Vagina (tissue), 2 donors: ENCODE data around the gene DPYD. TPM values are rescaled to one million over a fixed set of nuclear protein-coding genes. Genes with fewer than 3 reads are reported as not detected.

Source experiments
- DNase-seq, 2 donors: peaks; one replicate each; pipeline ENCODE4 v3.0.0-alpha.2; 2017; ENCODE audit errors: extremely low spot score in 2 of 2
- H3K27ac ChIP-seq: fragments of 200-600 bp; sonication (generic); one replicate; pipeline ENCODE4 v1.5.1; 2019
- H3K27me3 ChIP-seq: fragments of 200-600 bp; sonication (generic); one replicate; pipeline ENCODE4 v1.5.1; 2019
- H3K36me3 ChIP-seq, 2 donors: fragments of 200-600 bp; sonication (generic); one replicate each; pipeline ENCODE4 v1.5.1; 2017 to 2019
- H3K4me1 ChIP-seq: fragments of 200-600 bp; sonication (generic); one replicate; pipeline ENCODE4 v1.5.1; 2019
- H3K4me3 ChIP-seq, 2 donors: fragments of 200-600 bp; sonication (generic); 1 replicate in 1 of 2; 2 replicates in 1 of 2; pipeline ENCODE4 v1.5.1; 2016 to 2019
- H3K9me3 ChIP-seq: fragments of 200-600 bp; sonication (generic); one replicate; pipeline ENCODE4 v1.5.1; 2019
- CTCF ChIP-seq, 3 experiments: fragments of 450-650 bp in 2 of 3; fragments of 200-600 bp in 1 of 3; sonication (generic) in 1 of 3; IDR thresholded peaks; one replicate each; pipeline ENCODE4 v1.5.1; 2017 to 2019; ENCODE audit warnings: antibody characterized with exemption in 3 of 3, mild to moderate bottlenecking in 2 of 3, moderate library complexity in 2 of 3
- POLR2A ChIP-seq, 2 donors: fragments of 450-650 bp; IDR thresholded peaks; one replicate each; pipeline ENCODE4 v1.6.1; 2017; ENCODE audit warnings: antibody characterized with exemption in 2 of 2, mild to moderate bottlenecking in 2 of 2, moderate library complexity in 2 of 2
- POLR2AphosphoS5 ChIP-seq, 2 donors: sonication (generic); formaldehyde crosslinking; IDR thresholded peaks; one replicate each; pipeline ENCODE4 v1.9.0; 2017; ENCODE audit warnings: antibody characterized with exemption in 2 of 2, mild to moderate bottlenecking in 2 of 2, low read depth in 1 of 2; ENCODE audit not compliant: insufficient read depth in 1 of 2
- intact Hi-C: fragments of 100-400 bp; cut with DNase I; formaldehyde crosslinking; loops from one replicate; pipeline ENCODE4 v1.15.1; 2023
- total RNA-seq: library from RNA; depleted of rRNA; stranded (reverse); fragments of >200 nt; gene quantifications from one replicate; pipeline ENCODE4 v1.2.3, GENCODE V29; 2016

DPYD gene
- total RNA-seq, 1 donor from 2014 or later = 45.7 TPM

DNA sequence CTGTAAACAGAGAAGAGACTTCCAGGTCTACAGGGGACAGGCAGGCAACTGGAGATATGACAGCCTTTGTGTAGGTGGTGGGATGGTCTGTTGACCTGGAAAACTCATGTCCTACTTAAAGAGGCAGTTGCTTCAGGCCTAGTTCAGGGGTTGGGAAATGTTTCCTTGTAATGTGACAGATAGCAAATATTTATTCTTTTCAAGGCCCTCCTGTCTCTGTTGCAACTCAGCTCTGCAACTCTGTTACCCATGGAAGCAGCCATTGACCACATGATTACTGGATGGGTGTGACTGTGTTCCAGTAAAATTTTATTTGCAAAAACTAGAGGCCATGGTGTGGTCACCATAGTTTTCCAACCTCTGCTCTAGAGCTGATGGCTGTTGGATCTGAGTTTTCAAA, 857.3 kb downstream of the DPYD start:
- Histone ChIP-seq H3K9me3 (no peaks in the 10 kb centered on the region), H3K4me3 (no peak overlapping the region), H3K27me3 (no peaks in the 10 kb centered on the region), H3K4me1 (peaks cover 13% of the 10 kb centered on the region), H3K27ac (no peak overlapping the region), H3K36me3 (no peaks in the 10 kb centered on the region)
- no peak for DNase-seq
- intact Hi-C loops = no loop called here
- TF ChIP-seq CTCF (IDR thresholded peaks at IDR 0.05) (no peak), POLR2AphosphoS5 (IDR thresholded peaks at IDR 0.05; ENCODE audit: insufficient read depth in 1 of 2, low read depth in 1 of 2) (no peak), POLR2A (IDR thresholded peaks at IDR 0.05) (no peak)

GRCh38 chr1:97061604-97062003, 859.2 kb downstream of the DPYD start:
- no peaks in the 10 kb centered on the region for H3K36me3 ChIP-seq
- no peaks in the 10 kb centered on the region for H3K27me3 ChIP-seq
- H3K4me1 ChIP-seq = peaks cover 13% of the 10 kb centered on the region
- no peak for TF ChIP-seq POLR2AphosphoS5 (IDR thresholded peaks at IDR 0.05; ENCODE audit: insufficient read depth in 1 of 2, low read depth in 1 of 2)
- TF ChIP-seq POLR2A (IDR thresholded peaks at IDR 0.05) = no peak
- no peak for TF ChIP-seq CTCF (IDR thresholded peaks at IDR 0.05)
- H3K27ac ChIP-seq = no peak overlapping the region
- H3K9me3 ChIP-seq = no peaks in the 10 kb centered on the region
- intact Hi-C loops = no loop called here
- no peak overlapping the region for H3K4me3 ChIP-seq
- no peak for DNase-seq

- TF ChIP-seq CTCF (IDR thresholded peaks at IDR 0.05) (no peak), POLR2A (IDR thresholded peaks at IDR 0.05) (no peak), POLR2AphosphoS5 (IDR thresholded peaks at IDR 0.05; ENCODE audit: insufficient read depth in 1 of 2, low read depth in 1 of 2) (no peak)
- DNase-seq = no peak
Observed at GRCh38 chr1:97056386-97056785, 864.4 kb downstream of the DPYD start.

DNA sequence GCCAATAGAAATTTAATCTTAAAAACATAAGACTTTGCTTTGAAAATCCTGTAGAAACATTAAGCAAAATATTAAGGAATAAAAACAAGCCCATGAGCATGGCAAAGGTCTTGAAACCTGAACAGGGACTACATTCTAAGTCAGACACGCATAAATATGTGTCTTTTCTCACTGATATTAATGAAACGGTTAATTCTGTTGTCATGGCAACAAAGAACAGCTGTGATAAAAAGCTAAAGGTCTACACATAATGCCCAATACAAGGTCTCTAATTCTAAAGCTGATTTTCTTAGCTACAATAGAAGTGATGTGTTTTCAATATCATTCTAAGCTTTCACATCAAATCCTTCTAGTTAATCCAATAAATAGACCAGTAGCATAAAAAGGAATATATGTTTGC, 867.6 kb downstream of the DPYD start:
- Histone ChIP-seq H3K27me3 (no peaks in the 10 kb centered on the region), H3K27ac (no peak overlapping the region), H3K4me3 (no peak overlapping the region), H3K4me1 (peaks cover under 1% of the 10 kb centered on the region), H3K9me3 (peaks cover 3% of the 10 kb centered on the region), H3K36me3 (no peaks in the 10 kb centered on the region)
- intact Hi-C loops = no loop called here
- no peak for DNase-seq
- no peak for TF ChIP-seq POLR2A (IDR thresholded peaks at IDR 0.05)
- no peak for TF ChIP-seq CTCF (IDR thresholded peaks at IDR 0.05)
- no peak for TF ChIP-seq POLR2AphosphoS5 (IDR thresholded peaks at IDR 0.05; ENCODE audit: insufficient read depth in 1 of 2, low read depth in 1 of 2)

More at GRCh38 chr1:97056386-97056785, 864.4 kb downstream of the DPYD start:
- H3K4me3 ChIP-seq = no peak overlapping the region
- no peaks in the 10 kb centered on the region for H3K36me3 ChIP-seq
- no peak overlapping the region for H3K27ac ChIP-seq
- H3K4me1 ChIP-seq = no peaks in the 10 kb centered on the region
- intact Hi-C loops = no loop called here
- H3K9me3 ChIP-seq = peaks cover 3% of the 10 kb centered on the region
- H3K27me3 ChIP-seq = no peaks in the 10 kb centered on the region

DNA sequence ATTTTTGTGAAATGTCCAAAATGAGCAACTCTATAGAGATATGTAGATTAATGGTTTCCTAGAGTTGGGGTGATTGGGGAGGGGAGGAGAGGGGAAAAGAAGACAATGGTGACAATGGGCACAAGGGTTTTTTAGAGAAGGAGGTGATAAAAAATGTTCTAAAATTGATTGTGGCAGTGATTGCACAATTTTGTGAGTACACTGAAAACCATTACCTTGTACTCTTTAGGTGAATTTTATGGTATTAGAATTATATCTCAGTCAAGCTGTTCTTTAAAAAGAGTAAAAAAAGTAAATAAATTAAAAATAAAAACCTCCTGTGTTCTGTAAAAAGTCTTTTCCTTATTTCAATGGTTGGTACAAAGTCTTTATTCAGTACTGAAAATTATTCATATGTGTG, 869.0 kb downstream of the DPYD start:
- TF ChIP-seq POLR2A (IDR thresholded peaks at IDR 0.05) = no peak
- no peak for TF ChIP-seq POLR2AphosphoS5 (IDR thresholded peaks at IDR 0.05; ENCODE audit: insufficient read depth in 1 of 2, low read depth in 1 of 2)
- TF ChIP-seq CTCF (IDR thresholded peaks at IDR 0.05) = no peak
- intact Hi-C loops = no loop called here
- Histone ChIP-seq H3K27ac (no peak overlapping the region), H3K9me3 (peaks cover 3% of the 10 kb centered on the region), H3K36me3 (no peaks in the 10 kb centered on the region), H3K4me3 (no peak overlapping the region), H3K4me1 (peaks cover 8% of the 10 kb centered on the region), H3K27me3 (no peaks in the 10 kb centered on the region)
- DNase-seq = no peak
